Adrenal gland (tissue), 12 donors: ENCODE measurements around the gene SUMF2. TPM values are rescaled to one million over a fixed set of nuclear protein-coding genes. Genes with fewer than 3 reads are reported as not detected.
"Not testable (repeated sequence)": the region's sequence is repeated elsewhere in the genome, so short reads cannot be mapped to it uniquely, and the experiment has no call there.

Source experiments
- DNase-seq, 7 donors: peaks; one replicate each; pipeline ENCODE4 v3.0.0-alpha.2; 2019 to 2020
- H3K27ac ChIP-seq, 5 donors: fragments of 200-600 bp; sonication (generic) in 4 of 5; 1 replicate in 3 of 5; 2 replicates in 2 of 5; pipeline versions ENCODE4 v1.5.1 to v1.8.0; 2016 to 2020; ENCODE audit warnings: mild to moderate bottlenecking in 1 of 5
- H3K27me3 ChIP-seq: fragments of 200-600 bp; 2 replicates; pipeline ENCODE4 v1.8.0; 2021
- H3K36me3 ChIP-seq, 2 donors: fragments of 200-600 bp; replicated peaks in 1 of 2; 1 replicate in 1 of 2; 2 replicates in 1 of 2; pipeline versions ENCODE4 v1.5.1 to v1.8.0; 2018 to 2022
- H3K4me1 ChIP-seq, 2 donors: fragments of 200-600 bp; replicated peaks in 1 of 2; 1 replicate in 1 of 2; 2 replicates in 1 of 2; pipeline versions ENCODE4 v1.5.1 to v1.8.0; 2018 to 2021
- H3K4me3 ChIP-seq, 4 donors: fragments of 200-600 bp; sonication (generic) in 3 of 4; one replicate each; pipeline ENCODE4 v1.5.1; 2016 to 2018
- H3K9me3 ChIP-seq, 3 donors: fragments of 200-600 bp; sonication (generic) in 1 of 3; replicated peaks in 1 of 3; 1 replicate in 2 of 3; 2 replicates in 1 of 3; pipeline versions ENCODE4 v1.5.1 to v1.8.0; 2016 to 2021
- CTCF ChIP-seq, 6 experiments: fragments of 450-650 bp in 4 of 6; fragments of 200-600 bp in 2 of 6; sonication (generic) in 1 of 6; IDR thresholded peaks; 1 replicate in 5 of 6; 2 replicates in 1 of 6; pipeline versions ENCODE4 v1.5.1 to v1.8.0; 2016 to 2021; ENCODE audit warnings: antibody characterized with exemption in 6 of 6, mild to moderate bottlenecking in 2 of 6, moderate library complexity in 1 of 6
- POLR2A ChIP-seq, 2 donors: fragments of 450-650 bp; IDR thresholded peaks; one replicate each; pipeline ENCODE4 v1.6.1; 2017; ENCODE audit warnings: antibody characterized with exemption in 2 of 2, mild to moderate bottlenecking in 2 of 2, moderate library complexity in 1 of 2
- WGBS, 4 donors: extraction: QIAGEN DNeasy Blood & Tissue Kit in 2 of 4; methylation state at CpG; one replicate each; pipeline versions ENCODE4 v1.1.5 to v1.1.7; 2013 to 2017; 5-methylcytosine and 5-hydroxymethylcytosine counted together
- intact Hi-C, 2 donors: fragments of 100-400 bp; cut with DNase I; formaldehyde crosslinking; loops; one replicate each; pipeline versions ENCODE4 v1.14.1 to v1.15.0; 2022 to 2023
- polyA plus RNA-seq, 3 donors: library from polyadenylated mRNA; stranded (reverse); fragments of 200-250 nt in 2 of 3; fragments of 350-450 nt in 1 of 3; fragmentation: Illumina TruSeq in 1 of 3; extraction: RNeasy Lipid Tissue Mini Kit (QIAGEN cat#74804) in 1 of 3; gene quantifications; one replicate each; pipeline ENCODE4 v1.2.3, GENCODE V29; 2013 to 2014
- total RNA-seq, 9 donors: library from RNA; depleted of rRNA in 4 of 9; stranded (reverse); fragments of >200 nt in 4 of 9; fragments of 120-200 nt in 1 of 9; fragmentation: NEBNext Ultra II Directional in 1 of 9; extraction: Animal tissue kit (Norgen Biotek cat#: 25700) in 1 of 9; gene quantifications; one replicate each; pipeline versions ENCODE4 v1.1.0 to v1.2.4, GENCODE V29; 2013 to 2023
- donor health status: healthy with polysubstance abuse.
- donor health status: Bipolar disorder and iron deficiency.
- donor health status: DM: yes; HTN: yes; CAD: no.
- donor health status: DM: no; HTN: no; CAD: no.
- donor health status: DM: no; HTN: no; CAD: no.
- donor health status: DM: yes; HTN: yes; CAD: no.

Gene SUMF2
- total and polyA plus RNA-seq, 12 donors = 75.6 to 230 (median 169) TPM

- intact Hi-C loops = no loop called here
- H3K36me3 ChIP-seq = peaks cover 0 to 59% of the 10 kb centered on the region in 2 donors
Observed at GRCh38 chr7:56053379-56053778, 10.7 kb upstream of the SUMF2 start.

GRCh38 chr7:56053993-56054392 is 10.1 kb upstream of the SUMF2 start:
- H3K27ac ChIP-seq = no peak overlapping the region
- TF ChIP-seq CTCF (IDR thresholded peaks at IDR 0.05) = no peak
- peaks cover 4 to 37% of the 10 kb centered on the region in 2 donors for H3K4me1 ChIP-seq
- 72 to 85% (median 78%) methylated on average over 2 of the region's 2 CpGs for WGBS, 4 donors
- H3K27me3 ChIP-seq = no peaks in the 10 kb centered on the region
- intact Hi-C loops = no loop called here
- peaks cover 0 to 65% of the 10 kb centered on the region in 2 donors for H3K36me3 ChIP-seq
- no peaks in the 10 kb centered on the region for H3K9me3 ChIP-seq
- H3K4me3 ChIP-seq = no peak overlapping the region
- DNase-seq = no peak

More at GRCh38 chr7:56053379-56053778, 10.7 kb upstream of the SUMF2 start:
- TF ChIP-seq CTCF (IDR thresholded peaks at IDR 0.05) = no peak
- no peak for TF ChIP-seq POLR2A (IDR thresholded peaks at IDR 0.05)
- Histone ChIP-seq H3K4me3 (no peak overlapping the region), H3K9me3 (no peaks in the 10 kb centered on the region), H3K4me1 (peaks cover 4 to 42% of the 10 kb centered on the region in 2 donors), H3K27ac (peak overlapping the region in 1 of 5 donors; percentile 19), H3K27me3 (no peaks in the 10 kb centered on the region)
- peak in 1 of 7 donors; percentile 1 for DNase-seq
- WGBS, 4 donors = 77 to 87% (median 81%) methylated on average over 9 of the region's 9 CpGs

- Histone ChIP-seq H3K4me1 (peaks cover 3 to 32% of the 10 kb centered on the region in 2 donors), H3K27ac (peak overlapping the region in 4 of 5 donors; percentile 89 to 97 (median 91)), H3K9me3 (no peaks in the 10 kb centered on the region), H3K36me3 (peaks cover 0 to 45% of the 10 kb centered on the region in 2 donors), H3K27me3 (no peaks in the 10 kb centered on the region), H3K4me3 (no peak overlapping the region)
- no peak for DNase-seq
- WGBS, 4 donors = 27 to 49% (median 41%) methylated on average over 2 of the region's 2 CpGs
- TF ChIP-seq POLR2A (IDR thresholded peaks at IDR 0.05) (no peak), CTCF (IDR thresholded peaks at IDR 0.05) (no peak)
- intact Hi-C loops = no loop called here
Observed at GRCh38 chr7:56062382-56062781, 1.7 kb upstream of the SUMF2 start.

- no peak for TF ChIP-seq CTCF (IDR thresholded peaks at IDR 0.05)
- no peak for TF ChIP-seq POLR2A (IDR thresholded peaks at IDR 0.05)
- Histone ChIP-seq H3K27me3 (no peaks in the 10 kb centered on the region), H3K4me1 (peaks cover 3 to 32% of the 10 kb centered on the region in 2 donors), H3K27ac (peak overlapping the region; percentile 68 to 97 (median 89)), H3K4me3 (peak overlapping the region in 2 of 4 donors; percentile 45 to 86), H3K9me3 (no peaks in the 10 kb centered on the region), H3K36me3 (peaks cover 0 to 38% of the 10 kb centered on the region in 2 donors)
- intact Hi-C loops = no loop called here
- WGBS, 4 donors = 52 to 61% (median 55%) methylated on average over 7 of the region's 7 CpGs
- DNase-seq = no peak
Observed at GRCh38 chr7:56063500-56063881, 595 bp upstream of the SUMF2 start.

GRCh38 chr7:56066376-56066775 is 2.3 kb downstream of the SUMF2 start:
- intact Hi-C loops, H3K27ac ChIP-seq, H3K27me3 ChIP-seq, H3K4me3 ChIP-seq, H3K9me3 ChIP-seq: not testable (repeated sequence)
- peaks cover 0 to 38% of the 10 kb centered on the region in 2 donors for H3K36me3 ChIP-seq
- DNase-seq = peak in 1 of 7 donors; percentile 9
- WGBS, 4 donors = 96 to 99% (median 97%) methylated on average over 13 of the region's 13 CpGs
- peaks cover 3 to 31% of the 10 kb centered on the region in 2 donors for H3K4me1 ChIP-seq
